B cell (primary cell): ENCODE results near the gene MXRA8. TPM values are rescaled to one million over a fixed set of nuclear protein-coding genes. Genes with fewer than 3 reads are reported as not detected.

Experiments
- ATAC-seq: fragments of 200-7000 bp; cut with Tn5 transposase; one replicate; pipeline ENCODE4 v1.10.0; 2021; ENCODE audit warnings: low read depth, mild to moderate bottlenecking, moderate number of reproducible peaks, moderate library complexity
- CTCF ChIA-PET: fragments of 350-600 bp; sonication (Branson Sonifier 250); formaldehyde crosslinking; loops from one replicate; lab custom pipeline; 2021; ENCODE audit warnings: antibody characterized with exemption, inconsistent platforms; lab: Charles Lee
- POLR2A ChIA-PET: fragments of 350-600 bp; sonication (Branson Sonifier 250); formaldehyde crosslinking; loops from one replicate; lab custom pipeline; 2021; ENCODE audit warnings: antibody characterized with exemption; lab: Charles Lee
- DNase-seq: peaks from one replicate; pipeline ENCODE4 v3.0.0; 2013
- H2AFZ ChIP-seq: 2 replicates; pipeline ENCODE4 v1.6.1; 2012; ENCODE audit warnings: mild to moderate bottlenecking, low read depth, low read length; ENCODE audit not compliant: insufficient read depth, poor library complexity, severe bottlenecking
- H3K27ac ChIP-seq, 2 donors: 1 replicate in 1 of 2; 2 replicates in 1 of 2; pipeline ENCODE4 v1.5.1; 2012 to 2013; ENCODE audit warnings: low read length in 2 of 2, mild to moderate bottlenecking in 2 of 2, moderate library complexity in 1 of 2
- H3K27me3 ChIP-seq, 4 experiments: fragments of 200-600 bp in 1 of 4; sonication (generic) in 1 of 4; replicated peaks in 1 of 4; 1 replicate in 2 of 4; 2 replicates in 2 of 4; pipeline versions ENCODE4 v1.6.1 to v1.7.0; 2013 to 2016; ENCODE audit warnings: low read length in 3 of 4, mild to moderate bottlenecking in 2 of 4, mixed read lengths in 1 of 4, moderate library complexity in 1 of 4; ENCODE audit not compliant: insufficient read depth in 4 of 4, control insufficient read depth in 3 of 4; ENCODE audit errors: control extremely low read depth in 1 of 4
- H3K36me3 ChIP-seq, 2 experiments: replicated peaks in 1 of 2; 1 replicate in 1 of 2; 2 replicates in 1 of 2; pipeline versions ENCODE4 v1.6.1 to v1.7.1; 2013; ENCODE audit warnings: low read length in 1 of 2; ENCODE audit not compliant: insufficient read depth in 2 of 2, control insufficient read depth in 1 of 2; ENCODE audit errors: control extremely low read depth in 1 of 2, extremely low read depth in 1 of 2
- H3K4me1 ChIP-seq, 2 donors: fragments of 200-600 bp in 1 of 2; sonication (generic) in 1 of 2; 1 replicate in 1 of 2; 2 replicates in 1 of 2; pipeline versions ENCODE4 v1.5.1 to v1.6.1; 2013 to 2017; ENCODE audit warnings: low read length in 2 of 2; ENCODE audit not compliant: control insufficient read depth in 2 of 2, insufficient read depth in 2 of 2
- H3K4me2 ChIP-seq: replicated peaks from 2 replicates; pipeline ENCODE3; 2012; ENCODE audit warnings: mild to moderate bottlenecking, low read depth, low read length; ENCODE audit not compliant: poor library complexity, severe bottlenecking
- H3K4me3 ChIP-seq, 5 experiments: fragments of 200-600 bp in 1 of 5; sonication (generic) in 1 of 5; 1 replicate in 3 of 5; 2 replicates in 2 of 5; pipeline versions ENCODE4 v1.5.1 to v1.7.0; 2011 to 2016; ENCODE audit warnings: low read length in 4 of 5, mild to moderate bottlenecking in 4 of 5, low read depth in 2 of 5, control low read depth in 1 of 5, moderate library complexity in 1 of 5; ENCODE audit not compliant: insufficient read depth in 1 of 5; ENCODE audit errors: control extremely low read depth in 1 of 5, extremely low read depth in 1 of 5
- H3K79me2 ChIP-seq: fragments of 200-600 bp; sonication (generic); one replicate; pipeline ENCODE4 v1.6.0; 2016; ENCODE audit warnings: low read length; ENCODE audit not compliant: control insufficient read depth, insufficient read depth
- H3K9ac ChIP-seq: fragments of 200-600 bp; sonication (generic); 2 replicates; pipeline ENCODE4 v1.6.1; 2017; ENCODE audit warnings: mild to moderate bottlenecking, low read length, moderate library complexity
- H3K9me3 ChIP-seq, 3 donors: one replicate each; pipeline versions ENCODE4 v1.6.1 to v1.7.1; 2013; ENCODE audit warnings: low read length in 2 of 3; ENCODE audit not compliant: control insufficient read depth in 2 of 3, insufficient read depth in 1 of 3; ENCODE audit errors: control extremely low read depth in 1 of 3
- H4K20me1 ChIP-seq: 2 replicates; pipeline ENCODE4 v1.6.0; 2012; ENCODE audit warnings: mild to moderate bottlenecking, low read length; ENCODE audit not compliant: insufficient read depth, control insufficient read depth, poor library complexity, severe bottlenecking
- H3K27ac Mint-ChIP-seq: one replicate; pipeline ENCODE4 v1.8.0; 2021; ENCODE audit warnings: mixed read lengths
- H3K27me3 Mint-ChIP-seq: one replicate; pipeline ENCODE4 v1.8.0; 2021; ENCODE audit warnings: mixed read lengths
- H3K4me1 Mint-ChIP-seq: one replicate; pipeline ENCODE4 v1.8.0; 2021; ENCODE audit warnings: mixed read lengths
- H3K4me3 Mint-ChIP-seq: one replicate; pipeline ENCODE4 v1.8.0; 2021; ENCODE audit warnings: mixed read lengths
- H3K9me3 Mint-ChIP-seq: one replicate; pipeline ENCODE4 v1.8.0; 2022; ENCODE audit warnings: mixed read lengths; ENCODE audit not compliant: insufficient read depth
- CTCF ChIP-seq: fragments of 200-600 bp; IDR thresholded peaks from one replicate; pipeline ENCODE4 v1.8.0; 2022; ENCODE audit warnings: antibody characterized with exemption, mild to moderate bottlenecking
- EZH2 ChIP-seq: IDR thresholded peaks from 2 replicates; pipeline ENCODE4 v1.6.1; 2012; ENCODE audit warnings: borderline replicate concordance, low read depth, mild to moderate bottlenecking, moderate library complexity, low read length; ENCODE audit not compliant: insufficient read depth, poor library complexity, severe bottlenecking
- WGBS: methylation state at CpG from one replicate; pipeline ENCODE4 v1.1.5; 2013; ENCODE audit warnings: missing lambda C conversion rate; ENCODE audit not compliant: insufficient coverage; 5-methylcytosine and 5-hydroxymethylcytosine counted together
- intact Hi-C: fragments of 100-400 bp; cut with micrococcal nuclease; formaldehyde crosslinking; loops from one replicate; pipeline ENCODE4 v1.10.0; 2022
- polyA plus RNA-seq: library from polyadenylated mRNA; depleted of rRNA; stranded (reverse); fragments of >200 nt; gene quantifications from 2 replicates; pipeline ENCODE4 v1.2.3, GENCODE V29; 2012
- total RNA-seq, 2 donors: library from RNA; stranded (reverse); fragments of 120-200 nt in 1 of 2; gene quantifications; 1 replicate in 1 of 2; 2 replicates in 1 of 2; pipeline versions ENCODE4 v1.2.3 to v1.2.4, GENCODE V29; 2013 to 2022

The MXRA8 gene
- total and polyA plus RNA-seq, 2 donors (not counting 1 experiment from before 2014, with no cell fraction given): 0.10 TPM; not detected in 1

DNA sequence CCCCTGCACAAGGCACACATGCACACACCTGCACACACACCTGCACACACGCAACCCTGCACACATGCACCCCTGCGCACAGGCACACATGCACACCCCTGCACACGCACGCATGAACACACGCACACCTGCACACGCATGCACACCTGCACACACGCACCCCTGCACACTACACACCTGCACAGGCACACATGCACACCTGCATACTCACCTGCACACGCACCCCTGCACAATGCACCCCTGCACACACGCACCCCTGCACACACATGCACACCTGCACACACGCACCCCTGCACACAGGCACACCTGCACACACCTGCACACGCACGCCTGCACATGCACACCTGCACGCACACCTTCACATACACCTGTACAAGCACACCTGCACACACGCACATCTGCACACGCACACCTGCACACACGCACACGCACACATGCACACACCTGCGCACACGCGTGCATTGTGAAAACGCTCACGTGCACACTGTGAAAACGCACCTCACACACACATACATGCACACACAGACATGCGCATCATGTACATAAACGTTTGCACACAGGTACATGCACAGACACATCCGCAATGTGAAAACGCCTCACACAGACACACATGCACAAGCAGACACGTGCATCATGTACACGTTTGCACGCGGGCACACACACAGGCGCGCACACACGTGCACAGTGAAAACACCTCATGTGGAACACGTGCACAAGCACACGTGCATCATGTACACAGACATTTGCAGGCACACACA is 17.4 kb downstream of the MXRA8 start:
- H3K27me3 Mint-ChIP-seq: no peaks in the 10 kb centered on the region
- Histone ChIP-seq H4K20me1 (peaks cover 25% of the 10 kb centered on the region), H2AFZ (no peak overlapping the region), H3K27ac (no peak overlapping the region), H3K4me3 (no peak overlapping the region), H3K4me1 (no peaks in the 10 kb centered on the region), H3K9me3 (peaks cover 0 to 7% (median 0%) of the 10 kb centered on the region in 3 donors), H3K79me2 (peaks cover 9% of the 10 kb centered on the region), H3K27me3 (no peaks in the 10 kb centered on the region), H3K9ac (no peak overlapping the region), H3K4me2 (no peak overlapping the region), H3K36me3 (peaks cover 0 to 12% of the 10 kb centered on the region in 2 experiments)
- ChIA-PET CTCF (no interaction called here), POLR2A (no interaction called here)
- DNase-seq (no peak), ATAC-seq (no peak)
- no peak overlapping the region for H3K4me3 Mint-ChIP-seq
- no peak for TF ChIP-seq EZH2
- no peak for TF ChIP-seq CTCF
- H3K27ac Mint-ChIP-seq: no peak overlapping the region
- intact Hi-C loops: no loop called here
- no peaks in the 10 kb centered on the region for H3K4me1 Mint-ChIP-seq
- no peaks in the 10 kb centered on the region for H3K9me3 Mint-ChIP-seq
- 95% methylated on average over 35 of the region's 36 CpGs for WGBS

GRCh38 chr1:1340185-1340584 is 18.2 kb downstream of the MXRA8 start:
- no peak for DNase-seq
- Histone ChIP-seq H3K79me2 (peaks cover 3% of the 10 kb centered on the region), H2AFZ (no peak overlapping the region), H3K27ac (no peak overlapping the region), H3K9ac (no peak overlapping the region), H3K9me3 (peaks cover 0 to 7% (median 0%) of the 10 kb centered on the region in 3 donors), H3K4me2 (no peak overlapping the region), H4K20me1 (peaks cover 17% of the 10 kb centered on the region), H3K4me1 (no peaks in the 10 kb centered on the region), H3K36me3 (peaks cover 0 to 12% of the 10 kb centered on the region in 2 experiments), H3K27me3 (no peaks in the 10 kb centered on the region), H3K4me3 (no peak overlapping the region)
- 98% methylated on average over 21 of the region's 23 CpGs for WGBS
- no peak overlapping the region for H3K27ac Mint-ChIP-seq
- intact Hi-C loops: no loop called here
- no peaks in the 10 kb centered on the region for H3K4me1 Mint-ChIP-seq
- no peak overlapping the region for H3K4me3 Mint-ChIP-seq
- no peaks in the 10 kb centered on the region for H3K27me3 Mint-ChIP-seq
- CTCF ChIA-PET: no interaction called here
- no peaks in the 10 kb centered on the region for H3K9me3 Mint-ChIP-seq
- TF ChIP-seq CTCF (no peak), EZH2 (no peak)
- ATAC-seq: no peak
- POLR2A ChIA-PET: no interaction called here
